Heart left ventricle (tissue), 16 donors: ENCODE results near the gene ARHGEF26. TPM values are rescaled to one million over a fixed set of nuclear protein-coding genes. Genes with fewer than 3 reads are reported as not detected.
A peak's percentile ranks its signal among the peaks of the same experiment; 100 is the strongest.

ENCODE experiments used
- ATAC-seq, 4 donors: fragments of 200-7000 bp; cut with Tn5 transposase; one replicate each; pipeline ENCODE4 v1.9.1; 2020 to 2022; ENCODE audit warnings: moderate library complexity in 4 of 4, mild to moderate bottlenecking in 3 of 4, moderate number of reproducible peaks in 1 of 4
- DNase-seq, 5 donors: peaks; one replicate each; pipeline ENCODE4 v3.0.0-alpha.2; 2020
- H3K27ac ChIP-seq, 12 donors: fragments of 200-600 bp; sonication (generic) in 4 of 12; one replicate each; pipeline versions ENCODE4 v1.5.0 to v1.8.0; 2016 to 2022; ENCODE audit warnings: mild to moderate bottlenecking in 2 of 12
- H3K27me3 ChIP-seq, 9 donors: fragments of 200-600 bp; sonication (generic) in 2 of 9; one replicate each; pipeline versions ENCODE4 v1.5.1 to v1.8.0; 2016 to 2022; ENCODE audit warnings: mild to moderate bottlenecking in 3 of 9
- H3K36me3 ChIP-seq, 9 donors: fragments of 200-600 bp; sonication (generic) in 2 of 9; one replicate each; pipeline versions ENCODE4 v1.5.0 to v1.8.0; 2018 to 2022; ENCODE audit warnings: mild to moderate bottlenecking in 2 of 9
- H3K4me1 ChIP-seq, 12 donors: fragments of 200-600 bp; sonication (generic) in 4 of 12; one replicate each; pipeline versions ENCODE4 v1.5.0 to v1.8.0; 2016 to 2022; ENCODE audit warnings: mild to moderate bottlenecking in 3 of 12
- H3K4me3 ChIP-seq, 12 donors: fragments of 200-600 bp; sonication (generic) in 4 of 12; one replicate each; pipeline versions ENCODE4 v1.5.0 to v1.8.0; 2017 to 2022; ENCODE audit warnings: mild to moderate bottlenecking in 9 of 12, moderate library complexity in 4 of 12
- H3K9me3 ChIP-seq, 12 donors: fragments of 200-600 bp; sonication (generic) in 4 of 12; one replicate each; pipeline versions ENCODE4 v1.5.0 to v1.8.0; 2016 to 2022; ENCODE audit warnings: mild to moderate bottlenecking in 1 of 12
- CTCF ChIP-seq, 12 donors: fragments of 200-600 bp; sonication (generic) in 4 of 12; IDR thresholded peaks; one replicate each; pipeline versions ENCODE4 v1.5.0 to v1.8.0; 2018 to 2022; ENCODE audit warnings: antibody characterized with exemption in 12 of 12, mild to moderate bottlenecking in 5 of 12
- POLR2A ChIP-seq, 2 donors: fragments of 450-650 bp; IDR thresholded peaks; one replicate each; pipeline ENCODE4 v1.6.1; 2017; ENCODE audit warnings: antibody characterized with exemption in 2 of 2, mild to moderate bottlenecking in 2 of 2, moderate library complexity in 2 of 2
- WGBS, 4 donors: extraction: QIAGEN DNeasy Blood & Tissue Kit in 2 of 4; methylation state at CpG; one replicate each; pipeline versions ENCODE4 v1.1.5 to v1.1.7; 2013 to 2018; 5-methylcytosine and 5-hydroxymethylcytosine counted together
- intact Hi-C, 10 donors: fragments of 100-400 bp; cut with DNase I; formaldehyde crosslinking; loops; one replicate each; pipeline versions ENCODE4 v1.11.1 to v1.14.2; 2022
- polyA plus RNA-seq, 2 donors: library from polyadenylated mRNA; stranded (reverse); fragments of 200-250 nt; gene quantifications; one replicate each; pipeline ENCODE4 v1.2.3, GENCODE V29; 2013
- total RNA-seq, 9 donors: library from RNA; depleted of rRNA in 2 of 9; stranded (reverse); fragments of >200 nt in 2 of 9; fragmentation: NEBNext Ultra II Directional in 3 of 9; extraction: Animal tissue kit (Norgen Biotek cat#: 25700) in 3 of 9; gene quantifications; one replicate each; pipeline versions ENCODE4 v1.1.0 to v1.2.4, GENCODE V29; 2016 to 2023
- donor health status: ischemic (EF 13 %, LVEDD 7.1; RV severe dilation, severe dysfunction).
- donor health status: healthy with polysubstance abuse.
- donor health status: DM: no; HTN: yes; CAD: no.
- donor health status: DM: no; HTN: no; CAD: no.
- donor health status: ischemic (EF 25% LVEDD 6.9; RV normal size, moderate dysfunction).
- donor health status: ischemic (EF 25% LVEDD 5.7; RV mildly dilated, moderate dysfunction).
- donor health status: healthy.
- donor health status: DM: yes; HTN: yes; CAD: no.
- donor health status: ischemic (EF 35%, LVEDD 5.7; RV mildly dilated, moderate dysfunction).
- donor health status: nonischemic (EF 11% LVEDD 7.7; RV severe dilation, severe dysfunction).
- donor health status: DM: yes; HTN: yes; CAD: no.
- donor health status: PGD.
- donor health status: ischemic (EF 29% LVEDD 5.4; RV normal size, mild dysfunction).
- donor health status: nonischemic (EF 23%, LVEDD 6.1; RV moderate dilation, normal function).

The ARHGEF26 gene
- total and polyA plus RNA-seq, 11 donors, result 0.68 to 2.3 (median 1.3) TPM

GRCh38 chr3:154164387-154164786, 43.2 kb downstream of the ARHGEF26 start:
- no peak for ATAC-seq
- Histone ChIP-seq H3K4me3 (no peak overlapping the region), H3K9me3 (no peaks in the 10 kb centered on the region), H3K36me3 (no peaks in the 10 kb centered on the region), H3K27ac (no peak overlapping the region), H3K4me1 (no peaks in the 10 kb centered on the region), H3K27me3 (no peaks in the 10 kb centered on the region)
- intact Hi-C loops, result no loop called here
- no peak for TF ChIP-seq POLR2A (IDR thresholded peaks at IDR 0.05)
- TF ChIP-seq CTCF (IDR thresholded peaks at IDR 0.05), result no peak
- no peak for DNase-seq
- 86 to 91% (median 90%) methylated on average over 2 of the region's 2 CpGs for WGBS, 4 donors

DNA sequence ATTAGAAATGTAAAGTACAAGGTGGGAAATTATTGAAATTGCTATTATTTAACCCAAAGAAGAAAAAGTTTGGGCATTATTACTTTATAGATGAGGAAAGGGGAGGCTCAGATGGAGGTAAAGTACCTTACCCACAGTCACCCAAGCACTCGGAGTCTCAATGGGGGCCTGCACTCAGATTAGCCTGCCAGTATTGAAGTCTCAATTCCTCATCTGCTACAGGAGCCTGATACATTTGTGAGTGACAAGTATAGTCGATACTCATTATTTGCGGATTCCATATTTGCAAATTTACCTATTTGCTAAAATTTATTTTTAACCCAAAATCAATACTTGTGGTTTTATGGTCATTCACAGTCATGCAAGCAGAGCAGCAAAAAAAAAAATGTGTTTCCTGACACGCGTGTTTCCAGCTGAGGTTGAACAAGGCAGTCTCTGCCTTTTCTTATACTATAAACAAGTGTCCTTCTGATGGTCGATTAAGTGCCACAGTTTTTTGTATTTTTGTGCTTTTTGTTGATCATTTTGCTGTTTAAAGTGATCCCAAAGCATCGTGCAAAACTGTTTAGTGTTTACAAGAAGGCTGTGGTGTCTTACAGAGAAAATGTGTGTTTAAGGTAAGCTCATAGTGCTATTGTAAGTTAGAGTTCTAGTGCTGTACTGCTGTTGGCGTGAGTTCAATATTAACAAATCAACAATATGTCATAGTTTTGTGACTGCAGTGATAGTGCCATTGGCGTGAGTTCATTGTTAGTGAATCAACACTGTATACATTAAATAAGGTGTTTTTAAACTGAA, 48.0 kb downstream of the ARHGEF26 start:
- Histone ChIP-seq H3K4me3 (no peak overlapping the region), H3K4me1 (no peaks in the 10 kb centered on the region), H3K9me3 (no peaks in the 10 kb centered on the region), H3K27me3 (no peaks in the 10 kb centered on the region), H3K27ac (peak overlapping the region in 1 of 12 donors; percentile 1), H3K36me3 (no peaks in the 10 kb centered on the region)
- DNase-seq, result no peak
- no peak for ATAC-seq
- 86 to 87% (median 87%) methylated on average over 9 of the region's 9 CpGs for WGBS, 4 donors
- TF ChIP-seq POLR2A (IDR thresholded peaks at IDR 0.05) (no peak), CTCF (IDR thresholded peaks at IDR 0.05) (no peak)
- intact Hi-C loops, result no loop called here

DNA sequence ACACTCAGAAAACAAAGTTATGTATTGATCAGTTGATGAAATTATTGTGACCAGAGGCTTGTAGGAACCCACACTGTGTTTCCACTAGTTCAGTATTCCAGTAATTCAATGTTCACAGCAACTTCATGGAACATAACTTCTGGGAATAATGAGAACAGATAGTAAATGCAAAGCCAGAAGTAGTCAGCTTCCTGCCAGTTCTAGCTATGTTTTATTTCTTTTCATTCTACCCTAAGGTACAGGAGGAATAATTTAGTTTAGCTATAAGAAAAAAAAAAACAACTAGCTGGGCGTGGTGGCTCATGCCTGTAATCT, 48.6 kb downstream of the ARHGEF26 start:
- DNase-seq, result no peak
- Histone ChIP-seq H3K4me3 (no peak overlapping the region), H3K36me3 (no peaks in the 10 kb centered on the region), H3K27ac (peak overlapping the region in 1 of 12 donors; percentile 1), H3K4me1 (no peaks in the 10 kb centered on the region), H3K27me3 (no peaks in the 10 kb centered on the region), H3K9me3 (no peaks in the 10 kb centered on the region)
- WGBS, 4 donors, result 88 to 100% (median 99%) methylated on average over 1 of the region's 1 CpG
- intact Hi-C loops, result no loop called here
- TF ChIP-seq CTCF (IDR thresholded peaks at IDR 0.05) (no peak), POLR2A (IDR thresholded peaks at IDR 0.05) (no peak)
- no peak for ATAC-seq

- Histone ChIP-seq H3K9me3 (no peaks in the 10 kb centered on the region), H3K27me3 (no peaks in the 10 kb centered on the region), H3K36me3 (no peaks in the 10 kb centered on the region), H3K4me1 (no peaks in the 10 kb centered on the region), H3K4me3 (no peak overlapping the region), H3K27ac (no peak overlapping the region)
- no peak for ATAC-seq
- no peak for DNase-seq
- intact Hi-C loops, result no loop called here
- TF ChIP-seq POLR2A (IDR thresholded peaks at IDR 0.05) (no peak), CTCF (IDR thresholded peaks at IDR 0.05) (no peak)
- WGBS, 4 donors, result 85 to 99% (median 95%) methylated on average over 1 of the region's 1 CpG
These were observed 49.1 kb downstream of the ARHGEF26 start for GRCh38 chr3:154170300-154170699.
